Activated CD8-positive, alpha-beta T cell treated with anti-CD3 and anti-CD28 coated beads, Interleukin-2, amount 10 ng/mL, durations not matched to agents 7 days and 5 days (primary cell): ENCODE measurements around the gene CCDC33. TPM values are rescaled to one million over a fixed set of nuclear protein-coding genes. Genes with fewer than 3 reads are reported as not detected.

Experiments used
- ATAC-seq: fragments of 150-1000 bp; cut with Tn5 transposase; one replicate; pipeline ENCODE4 v1.10.0; 2021; ENCODE audit warnings: moderate library complexity
- CTCF ChIA-PET: fragments of 350-600 bp; sonication (Branson Sonifier 250); formaldehyde crosslinking; loops from one replicate; lab custom pipeline; 2021; ENCODE audit warnings: antibody characterized with exemption; lab: Charles Lee
- POLR2A ChIA-PET: fragments of 350-600 bp; sonication (Branson Sonifier 250); formaldehyde crosslinking; loops from one replicate; lab custom pipeline; 2021; ENCODE audit warnings: antibody characterized with exemption; lab: Charles Lee
- DNase-seq: peaks from one replicate; pipeline ENCODE4 v3.0.0-alpha.2; 2020
- H3K27ac Mint-ChIP-seq: one replicate; pipeline ENCODE4 v1.8.0; 2021; ENCODE audit warnings: mild to moderate bottlenecking, mixed read lengths
- H3K27me3 Mint-ChIP-seq: one replicate; pipeline ENCODE4 v1.8.0; 2021; ENCODE audit warnings: low read depth, mixed read lengths
- H3K36me3 Mint-ChIP-seq: one replicate; pipeline ENCODE4 v1.8.0; 2021; ENCODE audit warnings: low read depth, mixed read lengths
- H3K4me1 Mint-ChIP-seq: one replicate; pipeline ENCODE4 v1.8.0; 2021; ENCODE audit warnings: low read depth, mixed read lengths
- H3K4me3 Mint-ChIP-seq: one replicate; pipeline ENCODE4 v1.8.0; 2021; ENCODE audit warnings: mild to moderate bottlenecking, mixed read lengths
- H3K9me3 Mint-ChIP-seq: one replicate; pipeline ENCODE4 v1.8.0; 2022; ENCODE audit warnings: mixed read lengths; ENCODE audit not compliant: insufficient read depth
- total RNA-seq, 2 experiments: library from RNA; stranded (reverse); gene quantifications; one replicate each; pipeline ENCODE4 v1.2.3, GENCODE V29; 2021

The CCDC33 gene
- total RNA-seq, 2 experiments from 2014 or later = not detected

DNA sequence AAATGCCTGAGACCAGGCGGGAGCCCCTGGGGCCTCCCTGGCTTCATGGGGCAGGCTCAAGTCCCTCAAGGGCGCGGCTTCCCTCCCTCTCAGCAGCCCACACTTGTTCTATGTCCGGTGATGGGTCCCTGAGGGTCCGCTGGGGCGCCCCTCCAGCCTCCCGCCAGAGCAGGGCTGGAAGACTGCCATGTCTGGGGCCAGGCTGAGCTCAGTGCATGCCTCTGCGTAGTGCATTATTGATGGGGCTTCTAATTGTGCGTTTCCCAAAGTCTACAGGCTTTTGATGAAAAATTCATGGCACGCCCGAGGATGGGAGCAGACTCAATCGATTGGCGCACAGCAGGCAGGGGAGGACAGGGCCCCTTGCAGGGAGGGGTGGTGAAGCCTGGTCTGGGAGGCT is 80.0 kb downstream of the CCDC33 start:
- Mint-ChIP-seq H3K27me3 (no peaks in the 10 kb centered on the region), H3K9me3 (no peaks in the 10 kb centered on the region)
- CTCF ChIA-PET = interaction anchor here (1.2 to 1.7 kb wide), 2 partner anchors 9 to 15 kb away, joined by 3 to 9 read pairs; no protein-coding TSS in a partner anchor

DNA sequence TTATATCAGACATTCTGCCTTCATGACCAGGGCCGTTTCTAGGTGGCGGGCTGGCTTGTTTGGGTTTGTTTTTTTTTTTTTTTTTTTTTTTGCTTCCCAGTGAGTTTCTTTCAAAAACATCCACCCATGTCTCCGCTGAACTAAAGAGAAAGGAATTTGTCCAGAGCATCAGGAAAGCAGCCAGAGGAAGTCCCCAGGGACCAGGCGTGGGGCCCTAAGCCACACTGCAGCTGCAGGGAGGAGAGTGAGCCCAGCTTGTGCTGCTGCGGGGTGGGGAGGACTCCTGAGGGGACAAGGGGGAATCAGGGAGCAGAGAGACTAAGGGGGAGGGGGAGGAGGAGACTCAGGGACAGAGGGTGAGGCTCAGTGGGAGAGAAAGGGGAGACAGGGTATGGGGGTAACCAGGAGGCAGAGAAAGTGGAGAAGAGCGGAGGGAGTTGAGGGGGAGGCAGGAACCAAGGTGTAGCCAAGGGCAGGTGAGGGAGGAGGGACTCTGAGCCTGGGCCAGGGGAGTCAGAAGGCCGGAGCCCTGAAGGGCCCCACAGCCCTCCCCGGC is 81.8 kb downstream of the CCDC33 start:
- H3K4me3 Mint-ChIP-seq = no peak overlapping the region
- H3K9me3 Mint-ChIP-seq = no peaks in the 10 kb centered on the region
- CTCF ChIA-PET = interaction anchor here (1.3 to 3.5 kb wide), 3 partner anchors 189 to 345 kb away, joined by 3 to 26 read pairs (median 5); partner anchors contain the start of gene ISLR2
- ATAC-seq (no peak), DNase-seq (no peak)
- H3K4me1 Mint-ChIP-seq = peaks cover 77% of the 10 kb centered on the region
- no peaks in the 10 kb centered on the region for H3K27me3 Mint-ChIP-seq
- H3K36me3 Mint-ChIP-seq = no peaks in the 10 kb centered on the region
- H3K27ac Mint-ChIP-seq = peak overlapping the region; percentile 86
- POLR2A ChIA-PET = no interaction called here

More for the DNA sequence above, 80.0 kb downstream of the CCDC33 start:
- H3K4me3 Mint-ChIP-seq = no peak overlapping the region
- H3K27ac Mint-ChIP-seq = peak overlapping the region; percentile 86
- no peak for ATAC-seq
- H3K36me3 Mint-ChIP-seq = no peaks in the 10 kb centered on the region
- peaks cover 76% of the 10 kb centered on the region for H3K4me1 Mint-ChIP-seq
- no peak for DNase-seq
- POLR2A ChIA-PET = interaction anchor here (0.6 to 1.4 kb wide), 2 partner anchors 13 to 224 kb away, joined by 3 to 5 read pairs; no protein-coding TSS in a partner anchor

DNA sequence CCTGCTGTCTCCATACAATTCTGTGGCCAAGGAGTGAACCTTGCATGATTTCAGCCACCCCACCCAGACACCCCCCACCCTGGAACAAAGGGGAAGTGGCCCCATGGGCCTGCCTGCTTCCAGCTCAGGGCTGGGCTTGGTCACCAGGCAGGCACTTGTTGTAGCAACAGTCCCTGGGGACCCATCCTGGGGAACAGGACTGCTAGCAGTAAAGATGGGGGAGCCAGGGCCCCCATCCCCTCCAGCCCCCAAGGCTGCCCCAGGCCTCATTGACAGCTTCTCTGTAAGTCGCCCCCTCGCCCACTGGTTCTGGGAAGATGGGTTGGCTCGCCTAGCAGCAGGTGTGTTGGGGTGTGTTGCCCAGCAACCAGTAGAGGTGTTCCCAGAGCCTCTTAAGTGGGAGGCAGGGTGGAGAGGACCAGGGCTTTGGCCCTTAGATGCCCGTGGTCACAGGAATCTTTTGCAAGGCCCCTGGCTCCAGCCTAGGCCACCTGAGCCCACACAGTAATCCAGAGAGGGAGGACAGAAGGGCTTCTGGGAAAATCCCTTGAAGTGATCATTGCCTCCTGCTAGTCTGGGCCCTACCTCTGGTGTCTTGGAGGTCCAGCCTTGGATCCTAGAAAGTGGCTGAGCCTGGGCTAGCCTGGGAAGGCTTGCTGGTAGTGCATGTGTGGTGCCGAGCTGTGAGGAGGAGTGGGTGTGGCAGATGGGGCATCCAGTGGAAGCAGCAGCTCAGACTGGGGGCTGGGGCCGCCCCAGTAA is 82.4 kb downstream of the CCDC33 start:
- Mint-ChIP-seq H3K4me1 (peaks cover 76% of the 10 kb centered on the region), H3K36me3 (no peaks in the 10 kb centered on the region), H3K27me3 (no peaks in the 10 kb centered on the region), H3K27ac (peak overlapping the region; percentile 86), H3K4me3 (no peak overlapping the region), H3K9me3 (no peaks in the 10 kb centered on the region)
- ATAC-seq (no peak), DNase-seq (no peak)
- ChIA-PET CTCF (interaction anchor here (1.3 to 6.2 kb wide), 4 partner anchors 8 to 345 kb away, joined by 3 to 119 read pairs (median 16); partner anchors contain the start of gene ISLR2), POLR2A (interaction anchor here (1.2 kb wide), 1 partner anchor 9 kb away, joined by 3 read pairs; no protein-coding TSS in a partner anchor)

DNA sequence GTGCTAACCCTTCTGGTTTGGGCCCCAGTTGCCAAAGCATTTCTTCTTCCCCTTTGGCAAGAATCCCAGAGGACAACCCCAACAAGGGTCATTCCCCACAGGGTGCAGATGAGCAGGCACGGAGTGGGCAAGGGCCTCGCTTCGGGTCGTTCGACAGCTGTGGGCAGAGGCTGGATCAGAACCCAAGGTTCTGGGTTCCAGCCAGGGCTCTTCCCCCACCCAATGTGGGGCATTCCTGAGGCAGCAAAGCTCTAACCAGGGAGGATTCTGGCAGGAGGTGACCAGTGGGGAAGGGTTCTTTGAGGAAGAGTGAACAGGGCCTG is 83.0 kb downstream of the CCDC33 start:
- DNase-seq (no peak), ATAC-seq (no peak)
- no peak overlapping the region for H3K4me3 Mint-ChIP-seq
- no peaks in the 10 kb centered on the region for H3K9me3 Mint-ChIP-seq
- H3K27ac Mint-ChIP-seq = no peak overlapping the region
- H3K36me3 Mint-ChIP-seq = no peaks in the 10 kb centered on the region
- H3K4me1 Mint-ChIP-seq = peaks cover 71% of the 10 kb centered on the region
- POLR2A ChIA-PET = interaction anchor here (1.2 to 1.3 kb wide), 2 partner anchors 10 to 190 kb away, joined by 3 read pairs; no protein-coding TSS in a partner anchor
- CTCF ChIA-PET = interaction anchor here (1.1 to 6.2 kb wide), 7 partner anchors 9 to 346 kb away, joined by 3 to 119 read pairs (median 12); partner anchors contain the start of gene ISLR2
- H3K27me3 Mint-ChIP-seq = no peaks in the 10 kb centered on the region

DNA sequence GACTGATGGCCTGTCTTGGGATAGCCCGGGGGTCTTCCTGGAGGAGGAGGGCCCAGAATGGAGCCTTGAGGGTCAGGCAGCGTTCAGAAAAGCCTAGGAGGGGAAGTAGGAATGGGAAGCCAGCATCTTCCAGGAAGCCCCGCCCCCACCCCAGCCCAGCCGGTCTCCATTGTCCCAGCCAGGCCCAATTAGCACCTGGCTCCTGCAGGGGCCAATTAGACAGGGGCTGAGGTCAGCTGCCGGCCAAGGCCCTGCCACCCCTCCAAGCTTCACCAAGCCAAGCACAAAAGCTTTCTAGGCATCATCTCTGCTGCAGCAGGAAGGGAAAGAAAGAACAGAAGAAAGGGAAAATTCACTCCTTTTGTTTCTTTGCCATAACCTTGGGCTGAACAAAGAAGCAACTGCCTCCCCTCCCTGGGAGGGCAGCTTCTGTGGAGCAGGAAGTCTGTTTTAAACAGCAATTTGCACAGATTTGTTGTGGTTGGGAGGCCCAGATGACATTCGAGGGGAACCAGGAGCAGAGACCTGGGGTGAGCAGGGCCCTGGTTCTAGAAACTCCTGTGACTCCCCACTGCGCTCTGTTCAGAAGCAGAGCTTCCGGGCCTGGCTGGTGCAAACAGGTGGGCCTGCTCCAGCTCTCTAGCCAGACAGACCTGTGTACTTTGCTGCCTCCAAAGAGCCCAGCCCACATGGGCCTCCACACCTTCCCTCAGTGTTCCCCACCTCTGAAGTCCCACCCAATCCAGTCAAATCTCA is 83.6 kb downstream of the CCDC33 start:
- Mint-ChIP-seq H3K27me3 (no peaks in the 10 kb centered on the region), H3K27ac (peak overlapping the region; percentile 89), H3K4me3 (no peak overlapping the region), H3K4me1 (peaks cover 64% of the 10 kb centered on the region), H3K9me3 (no peaks in the 10 kb centered on the region), H3K36me3 (no peaks in the 10 kb centered on the region)
- ChIA-PET CTCF (interaction anchor here (1.1 to 6.2 kb wide), 11 partner anchors 10 to 272 kb away, joined by 3 to 119 read pairs (median 9); partner anchors contain the start of gene ISLR2), POLR2A (interaction anchor here (1.2 to 1.3 kb wide), 2 partner anchors 10 to 190 kb away, joined by 3 read pairs; no protein-coding TSS in a partner anchor)
- ATAC-seq = no peak
- peak; percentile 46 for DNase-seq

DNA sequence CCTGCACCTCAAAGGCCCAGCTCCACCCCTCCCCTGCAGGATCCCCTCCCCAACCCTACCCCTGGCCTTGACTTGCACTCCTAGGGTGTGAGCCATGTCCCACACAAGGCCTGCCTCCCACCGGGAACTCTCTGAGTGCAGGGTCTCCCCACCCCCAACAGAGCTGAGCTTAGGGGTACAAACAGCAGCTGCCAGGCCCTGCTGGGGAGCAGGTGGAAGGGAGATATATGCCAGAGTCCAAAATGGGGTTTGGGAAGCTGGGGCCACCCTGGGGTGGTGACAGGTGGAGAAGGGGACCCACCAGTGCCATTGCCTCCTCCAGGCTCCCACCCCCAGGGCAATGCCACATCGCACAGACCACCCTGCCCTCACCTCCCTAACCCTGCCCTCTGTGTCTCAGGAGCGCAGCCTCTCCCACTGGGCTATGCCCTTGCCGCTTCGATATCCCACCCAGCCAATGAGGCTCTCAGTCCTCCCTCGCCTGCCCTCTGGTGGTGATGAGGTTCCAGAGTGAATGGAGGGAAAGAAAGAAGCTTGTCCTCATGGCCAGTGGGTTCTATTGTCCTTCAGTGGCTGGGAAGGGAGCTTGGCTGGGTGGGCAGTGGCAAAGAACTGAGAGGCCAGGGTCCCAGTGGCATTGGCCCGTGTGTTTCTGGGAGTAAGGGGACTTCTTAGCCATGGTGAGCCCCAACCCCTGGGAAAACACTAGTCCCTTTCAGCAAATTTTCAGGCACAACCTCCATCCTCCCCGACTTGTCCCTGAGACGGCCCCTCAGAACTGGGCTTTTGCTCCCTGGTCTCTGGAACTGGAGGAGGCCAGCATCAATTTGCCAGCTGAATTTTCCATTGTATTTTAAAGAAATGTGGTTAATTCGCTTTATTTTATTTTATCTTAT is 84.5 kb downstream of the CCDC33 start:
- H3K36me3 Mint-ChIP-seq = no peaks in the 10 kb centered on the region
- DNase-seq = peak; percentile 67
- H3K27ac Mint-ChIP-seq = peak overlapping the region; percentile 89
- POLR2A ChIA-PET = interaction anchor here (1.3 kb wide), 1 partner anchor 191 kb away, joined by 3 read pairs; no protein-coding TSS in a partner anchor
- CTCF ChIA-PET = interaction anchor here (0.6 to 6.2 kb wide), 20 partner anchors 9 to 369 kb away, joined by 3 to 119 read pairs (median 4); partner anchors contain the start of gene ISLR2
- no peaks in the 10 kb centered on the region for H3K27me3 Mint-ChIP-seq
- no peak for ATAC-seq
- no peaks in the 10 kb centered on the region for H3K9me3 Mint-ChIP-seq
- H3K4me3 Mint-ChIP-seq = no peak overlapping the region
- peaks cover 56% of the 10 kb centered on the region for H3K4me1 Mint-ChIP-seq

DNA sequence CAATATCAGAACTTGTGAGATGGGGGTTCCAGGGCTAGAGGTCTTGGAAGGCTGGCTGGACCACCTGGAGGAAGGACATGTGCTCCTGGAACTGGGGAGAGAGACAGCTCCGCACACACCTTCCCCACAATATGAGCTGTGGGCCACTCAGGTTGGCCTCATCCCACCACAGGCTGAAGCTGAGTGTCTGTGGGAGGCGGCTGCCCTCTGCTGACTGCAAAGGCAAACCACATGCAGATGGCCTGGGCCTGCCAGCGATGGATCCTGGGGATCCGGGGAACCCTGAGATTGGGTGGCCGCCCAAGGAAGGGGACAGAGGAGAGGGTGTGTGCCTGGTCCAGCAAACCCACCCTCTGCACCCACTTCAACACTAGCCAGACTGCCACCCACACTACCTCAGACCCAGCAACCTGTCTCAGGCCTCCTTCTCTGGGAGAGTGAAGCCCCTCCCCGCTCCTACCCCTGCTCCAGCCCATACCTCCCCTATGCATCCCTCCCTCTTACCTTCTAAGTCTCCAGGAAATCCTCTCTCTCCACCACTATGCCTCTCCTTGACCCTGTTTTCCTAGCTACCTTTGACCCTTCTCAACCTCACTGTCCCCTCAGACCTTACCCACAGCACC is 86.5 kb downstream of the CCDC33 start:
- Mint-ChIP-seq H3K27me3 (no peaks in the 10 kb centered on the region), H3K36me3 (no peaks in the 10 kb centered on the region)
- POLR2A ChIA-PET = no interaction called here

DNA sequence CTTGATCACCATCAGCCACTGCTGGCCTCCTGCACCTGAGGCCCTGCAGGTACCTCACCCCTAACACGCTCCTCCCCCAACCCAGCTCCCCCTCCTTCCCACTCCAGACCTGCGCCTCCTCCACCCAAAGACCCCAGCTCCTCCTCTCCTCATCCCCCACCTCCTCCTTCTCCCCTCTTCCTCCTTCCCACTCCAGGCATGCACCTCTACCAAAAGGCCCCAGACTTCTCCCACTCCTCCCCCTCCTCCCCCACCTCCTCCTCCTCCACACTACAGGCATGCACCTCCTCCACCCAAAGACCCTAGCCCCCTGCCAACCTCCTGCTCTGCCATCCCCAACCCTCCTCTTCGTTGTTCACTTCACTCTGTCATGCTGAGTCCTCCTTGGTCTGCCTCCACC is 88.6 kb downstream of the CCDC33 start:
- POLR2A ChIA-PET = no interaction called here
- no peak for DNase-seq

More for the DNA sequence above, 86.5 kb downstream of the CCDC33 start:
- peaks cover 45% of the 10 kb centered on the region for H3K4me1 Mint-ChIP-seq
- DNase-seq (peak; percentile 78), ATAC-seq (peak; percentile 83)
- no peak overlapping the region for H3K27ac Mint-ChIP-seq
- CTCF ChIA-PET = interaction anchor here (0.8 to 6.2 kb wide), 17 partner anchors 7 to 351 kb away, joined by 3 to 119 read pairs (median 5); no protein-coding TSS in a partner anchor
- H3K4me3 Mint-ChIP-seq = no peak overlapping the region
- no peaks in the 10 kb centered on the region for H3K9me3 Mint-ChIP-seq

DNA sequence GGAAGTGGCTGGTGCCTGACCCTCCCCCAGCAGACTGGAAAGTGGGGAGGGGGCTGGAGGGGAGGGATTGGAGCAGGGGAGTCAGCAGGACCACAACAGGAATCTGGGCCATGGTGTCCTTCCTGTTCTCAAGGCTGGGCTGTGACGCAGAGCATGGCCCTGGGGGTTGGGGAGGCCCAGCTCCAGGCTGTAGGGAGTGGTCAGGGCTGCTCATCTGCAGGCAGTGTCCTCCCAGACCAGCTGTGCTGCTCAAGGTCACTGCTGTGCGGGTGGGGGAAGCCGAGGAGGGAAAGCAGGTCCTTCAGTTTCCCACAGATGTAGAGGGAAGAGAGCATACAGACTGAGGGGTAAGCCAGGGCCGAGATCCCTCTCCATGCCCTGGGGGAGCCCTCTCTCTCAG is 90.6 kb downstream of the CCDC33 start:
- CTCF ChIA-PET = no interaction called here
- H3K4me1 Mint-ChIP-seq = peaks cover 30% of the 10 kb centered on the region
- H3K27ac Mint-ChIP-seq = no peak overlapping the region

More for the DNA sequence above, 88.6 kb downstream of the CCDC33 start:
- peaks cover 43% of the 10 kb centered on the region for H3K4me1 Mint-ChIP-seq
- CTCF ChIA-PET = interaction anchor here (1.4 kb wide), 1 partner anchor 17 kb away, joined by 3 read pairs; no protein-coding TSS in a partner anchor
- H3K36me3 Mint-ChIP-seq = no peaks in the 10 kb centered on the region
- H3K27me3 Mint-ChIP-seq = no peaks in the 10 kb centered on the region
- no peaks in the 10 kb centered on the region for H3K9me3 Mint-ChIP-seq
- H3K4me3 Mint-ChIP-seq = no peak overlapping the region
- H3K27ac Mint-ChIP-seq = no peak overlapping the region
- no peak for ATAC-seq

DNA sequence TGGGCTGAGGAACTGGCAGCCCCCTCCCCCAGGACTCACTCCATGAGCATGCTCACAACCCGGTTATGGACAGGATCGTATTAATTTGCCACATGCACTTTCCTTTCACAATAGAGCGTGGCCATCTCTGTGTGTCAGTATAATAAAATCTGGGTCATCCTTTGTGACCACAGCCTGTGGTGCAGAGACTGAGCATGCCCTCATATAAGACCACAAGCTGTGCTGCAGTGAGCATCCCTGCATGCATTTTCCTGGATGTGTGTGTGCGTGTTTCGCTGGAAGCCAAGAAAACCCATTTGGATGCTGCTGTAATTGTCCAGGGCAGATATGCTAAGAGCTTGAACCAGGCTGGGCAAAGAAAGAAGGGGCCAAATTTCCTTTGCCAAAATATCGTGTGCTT is 91.6 kb downstream of the CCDC33 start:
- CTCF ChIA-PET = interaction anchor here (1.0 to 4.2 kb wide), 3 partner anchors 7 to 200 kb away, joined by 3 to 19 read pairs (median 5); no protein-coding TSS in a partner anchor

More for the DNA sequence above, 90.6 kb downstream of the CCDC33 start:
- ATAC-seq = no peak
- no peak for DNase-seq
- H3K4me3 Mint-ChIP-seq = no peak overlapping the region
- no peaks in the 10 kb centered on the region for H3K9me3 Mint-ChIP-seq
- H3K27me3 Mint-ChIP-seq = peaks cover 2% of the 10 kb centered on the region
- POLR2A ChIA-PET = no interaction called here
- no peaks in the 10 kb centered on the region for H3K36me3 Mint-ChIP-seq

More for the DNA sequence above, 91.6 kb downstream of the CCDC33 start:
- peaks cover 30% of the 10 kb centered on the region for H3K4me1 Mint-ChIP-seq
- no peaks in the 10 kb centered on the region for H3K36me3 Mint-ChIP-seq
- DNase-seq (no peak), ATAC-seq (no peak)
- POLR2A ChIA-PET = interaction anchor here (2.4 kb wide), 1 partner anchor 12 kb away, joined by 5 read pairs; no protein-coding TSS in a partner anchor
- no peaks in the 10 kb centered on the region for H3K9me3 Mint-ChIP-seq
- peaks cover 2% of the 10 kb centered on the region for H3K27me3 Mint-ChIP-seq
- peak overlapping the region; percentile 80 for H3K27ac Mint-ChIP-seq
- no peak overlapping the region for H3K4me3 Mint-ChIP-seq
